HG03097 (cell line): ENCODE data around the gene APOL4.
"Not testable (repeated sequence)": the region's sequence is repeated elsewhere in the genome, so short reads cannot be mapped to it uniquely, and the experiment has no call there.

Source experiments
- ATAC-seq: cut with Tn5 transposase; IDR thresholded peaks from one replicate; pipeline ENCODE4 v1.9.1; 2021; ENCODE audit not compliant: unreplicated experiment, low FRiP score

The APOL4 gene

DNA sequence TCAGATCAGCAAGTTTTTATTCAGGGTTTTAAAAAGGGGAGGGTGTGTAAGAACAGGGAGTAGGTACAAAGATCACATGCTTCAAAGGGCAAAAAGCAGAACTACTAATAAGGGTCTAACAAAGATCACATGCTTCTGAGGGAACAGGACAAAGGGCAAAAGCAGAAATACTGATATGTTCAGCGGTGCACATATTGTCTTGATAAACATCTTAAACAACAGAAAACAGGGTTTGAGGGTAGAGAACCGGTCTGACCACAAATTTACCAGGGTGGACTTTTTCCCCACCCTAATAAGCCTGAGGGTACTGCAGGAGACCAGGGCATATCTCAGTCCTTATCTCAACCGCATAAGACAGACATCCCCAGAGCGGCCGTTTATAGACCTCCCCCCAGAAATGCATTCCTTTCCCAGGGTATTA lies 7.9 kb upstream of the APOL4 start:
- not testable (repeated sequence) for ATAC-seq

DNA sequence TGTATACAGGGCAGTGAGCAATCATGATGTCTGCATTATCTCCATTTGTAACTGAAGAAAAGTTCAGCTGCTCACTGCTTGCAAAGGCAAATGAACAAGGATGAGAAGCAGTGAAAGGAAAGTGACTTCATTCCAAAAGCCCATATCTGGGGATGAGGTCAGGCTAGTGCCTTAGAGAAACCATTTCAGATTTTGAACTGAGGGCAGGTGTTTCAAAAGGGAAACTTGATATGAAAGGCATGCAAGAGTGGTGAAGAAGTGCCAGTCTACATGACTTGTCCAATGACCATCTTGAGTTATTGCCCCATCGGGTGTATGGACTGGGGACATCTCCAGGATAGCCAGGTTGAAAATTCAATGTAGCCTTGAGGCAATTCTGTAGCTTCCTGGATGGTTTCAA lies 7.3 kb upstream of the APOL4 start:
- no peak for ATAC-seq

DNA sequence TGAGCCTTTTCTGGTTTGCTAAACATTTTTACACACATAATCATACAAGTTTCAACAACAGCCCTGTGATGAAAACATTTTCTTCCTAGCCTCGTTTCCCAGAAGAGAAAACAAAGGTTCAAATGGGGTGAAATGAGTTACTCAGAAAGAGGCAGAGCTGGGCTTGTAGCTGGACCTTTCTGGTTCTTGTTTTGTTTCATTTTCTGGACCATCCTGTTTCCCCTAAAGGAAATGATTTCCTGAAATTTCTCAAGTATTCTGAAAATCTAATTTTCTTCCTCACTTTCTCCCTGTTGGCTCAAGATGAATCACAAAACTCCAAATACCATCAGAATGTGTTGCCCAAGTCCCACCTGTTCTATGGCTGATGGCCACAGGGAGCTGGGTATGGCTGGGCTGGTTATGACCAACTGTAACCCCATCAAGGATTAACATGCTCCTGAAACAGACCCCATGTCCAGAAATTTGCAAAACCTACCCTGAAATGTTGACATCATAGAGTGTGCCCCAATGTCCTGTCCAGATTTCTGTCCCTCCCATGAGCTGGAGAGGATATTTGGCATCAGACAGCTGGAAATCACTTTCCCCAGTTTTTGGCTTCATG lies 6.7 kb upstream of the APOL4 start:
- ATAC-seq: no peak

DNA sequence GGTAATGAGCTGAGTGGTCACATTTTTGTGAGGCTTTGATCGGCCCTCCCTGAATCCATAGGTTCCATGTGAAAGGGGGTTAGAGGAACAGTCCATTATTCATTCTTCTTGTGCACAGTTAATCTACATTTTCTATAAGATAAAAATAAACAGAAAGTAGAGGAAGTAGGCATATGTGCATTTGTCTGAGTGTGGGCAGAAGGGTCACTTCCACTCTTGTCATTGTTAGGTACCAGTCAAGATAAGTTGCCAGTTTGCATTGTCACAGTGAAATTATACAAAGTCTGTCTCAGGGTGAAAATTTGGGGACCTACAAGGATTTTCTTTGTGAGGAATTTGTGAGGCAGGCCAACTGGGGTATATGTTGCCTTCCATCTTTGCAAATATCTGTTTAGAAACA lies 4.6 kb upstream of the APOL4 start:
- ATAC-seq: no peak

DNA sequence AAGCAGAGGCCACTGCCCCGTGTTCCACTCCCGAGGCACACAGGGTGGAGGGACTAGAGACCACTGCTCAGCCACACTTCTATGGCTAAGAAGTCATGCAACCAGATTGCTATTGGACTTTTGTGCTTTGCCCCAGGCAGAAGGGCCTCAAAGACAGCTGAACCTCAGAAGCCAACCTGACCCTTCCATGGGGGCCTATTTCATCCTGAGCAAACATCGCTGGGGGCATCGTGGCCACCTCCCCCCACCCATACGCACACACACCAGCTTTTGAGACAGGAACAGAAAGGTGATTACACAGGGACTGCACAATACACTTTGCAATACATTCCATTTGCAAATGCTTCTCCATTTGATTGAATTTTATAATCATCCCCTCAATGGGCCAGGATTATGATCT lies 4.0 kb upstream of the APOL4 start:
- not testable (repeated sequence) for ATAC-seq

DNA sequence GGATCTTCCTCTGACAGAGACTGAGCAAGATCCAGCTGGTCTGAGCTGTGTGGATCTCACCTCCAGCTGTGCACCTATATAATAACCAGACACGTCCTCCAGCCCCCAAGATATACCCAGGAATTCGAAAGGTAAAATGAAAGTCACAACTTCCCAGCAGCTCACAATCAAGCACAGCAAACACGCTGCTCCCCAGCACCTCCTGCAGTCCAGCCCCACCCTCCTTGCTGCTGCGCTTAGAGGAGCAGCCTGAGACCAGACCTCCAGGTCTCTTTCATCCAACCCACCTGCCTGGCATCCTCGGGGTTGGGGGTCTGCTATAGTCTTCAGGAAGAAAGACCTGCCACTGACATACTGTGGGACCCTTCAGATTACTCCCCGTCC lies 3.0 kb upstream of the APOL4 start:
- ATAC-seq: no peak

DNA sequence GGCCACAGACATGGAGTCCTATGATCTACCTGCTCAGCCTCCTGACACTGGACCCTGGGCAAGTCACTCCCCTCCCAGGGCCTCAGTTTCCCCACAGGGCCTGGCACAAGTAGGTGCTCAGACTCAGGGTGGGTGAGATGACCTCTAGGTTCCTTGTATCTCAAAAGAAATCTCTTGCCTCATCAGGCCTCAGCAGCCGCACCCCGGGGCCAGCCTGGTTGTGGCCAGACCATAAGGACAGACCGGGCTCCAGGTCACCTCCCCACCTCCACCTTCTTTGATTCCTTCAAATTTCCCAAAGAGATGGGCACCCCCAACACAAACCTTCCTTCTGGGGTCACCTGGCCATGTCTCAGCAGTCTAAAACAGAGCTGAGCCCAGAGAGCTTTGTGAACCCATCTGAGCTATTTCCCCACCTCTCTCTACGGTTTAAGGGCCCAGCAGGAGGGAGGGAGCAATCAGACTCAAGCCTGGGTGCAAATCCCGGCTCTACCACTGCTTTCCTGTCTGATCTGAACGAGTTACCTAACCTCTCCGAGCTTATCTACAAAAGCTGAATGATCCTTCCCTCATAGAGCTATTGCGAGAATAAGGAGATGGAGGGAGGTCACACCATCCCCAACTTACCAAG lies 2.5 kb upstream of the APOL4 start:
- no peak for ATAC-seq

DNA sequence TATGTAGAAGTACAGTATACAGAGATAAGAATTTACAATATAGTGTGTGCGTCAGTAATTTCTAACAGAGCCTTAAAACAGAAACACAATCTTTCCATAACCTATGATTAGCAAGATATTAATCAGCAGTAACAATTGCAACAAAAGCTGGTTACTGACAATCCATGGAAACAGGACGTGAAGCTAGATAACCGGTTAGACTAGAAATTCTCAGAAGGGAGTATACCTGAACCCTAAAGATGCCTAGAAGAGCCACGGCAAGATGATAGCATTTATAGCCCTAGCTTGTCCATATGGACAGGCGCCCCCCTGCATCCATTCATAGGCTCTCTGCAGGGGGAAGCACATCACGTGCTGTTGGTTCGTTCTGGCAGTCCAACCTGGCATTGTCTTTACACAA lies 1.8 kb upstream of the APOL4 start:
- ATAC-seq: not testable (repeated sequence)

DNA sequence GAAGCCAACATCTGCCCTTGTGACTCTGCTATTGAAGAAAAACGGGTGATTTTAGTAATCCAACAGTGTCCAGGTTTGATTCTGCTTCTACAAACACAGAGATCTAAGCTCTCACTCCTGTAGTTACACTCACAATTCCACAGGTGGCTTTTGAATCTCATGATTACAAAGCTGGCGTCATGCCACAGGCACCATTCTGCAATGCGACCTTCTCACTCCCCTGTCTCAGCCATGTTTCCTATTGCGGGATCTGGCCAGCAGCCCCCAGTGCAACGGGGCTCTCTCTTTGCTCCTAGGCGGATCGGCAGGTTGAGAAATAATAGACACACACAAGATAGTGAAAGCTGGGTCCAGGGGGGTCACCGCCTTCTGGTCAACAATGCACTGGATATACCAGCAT lies 1.3 kb upstream of the APOL4 start:
- ATAC-seq: not testable (repeated sequence)

DNA sequence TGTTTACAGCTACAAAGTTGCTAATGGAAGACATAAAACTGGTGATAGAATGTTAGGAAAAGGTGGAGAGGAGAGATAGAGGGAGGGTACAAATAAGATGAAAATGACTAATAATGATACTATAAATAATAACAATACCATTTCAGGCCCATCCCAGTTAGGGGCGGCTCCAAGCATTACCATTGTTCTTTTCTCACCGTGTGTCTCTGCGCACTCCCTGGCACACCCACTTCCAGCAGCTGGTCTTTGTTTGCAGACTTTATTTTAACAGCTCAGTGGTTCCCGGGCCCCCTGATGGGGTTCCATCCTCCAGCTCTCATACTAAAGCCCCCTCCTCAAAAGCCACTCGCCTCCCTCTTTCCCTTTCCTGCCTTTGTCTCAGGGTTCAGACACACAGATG lies 584 bp downstream of the APOL4 start:
- ATAC-seq: not testable (repeated sequence)

DNA sequence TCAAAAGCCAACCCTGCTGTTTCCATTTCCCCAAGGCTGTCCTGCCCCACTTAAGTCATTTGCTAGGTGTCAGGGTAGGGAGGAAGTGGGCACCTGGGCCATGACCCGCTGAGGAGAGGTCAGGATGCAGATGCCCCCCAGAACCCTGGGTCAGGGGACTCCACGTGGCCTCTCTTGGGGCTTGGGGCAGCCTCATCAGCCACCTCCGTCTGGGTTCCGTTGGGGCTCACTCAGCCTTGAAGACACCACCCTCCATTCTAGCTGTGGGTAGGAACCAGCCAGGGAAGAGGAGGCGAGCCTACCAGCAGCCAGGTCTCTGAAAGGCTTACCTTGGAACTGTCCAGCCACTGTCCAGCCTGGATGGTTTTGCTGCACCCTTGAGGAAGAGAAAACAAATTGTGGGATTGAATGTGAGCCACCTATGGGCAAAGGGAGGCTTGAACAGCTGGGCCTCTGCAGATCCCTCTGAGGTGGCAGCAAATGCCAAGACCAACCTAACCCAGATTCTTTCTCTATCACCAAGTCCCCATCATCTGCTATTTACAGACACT lies 2.5 kb downstream of the APOL4 start:
- no peak for ATAC-seq

DNA sequence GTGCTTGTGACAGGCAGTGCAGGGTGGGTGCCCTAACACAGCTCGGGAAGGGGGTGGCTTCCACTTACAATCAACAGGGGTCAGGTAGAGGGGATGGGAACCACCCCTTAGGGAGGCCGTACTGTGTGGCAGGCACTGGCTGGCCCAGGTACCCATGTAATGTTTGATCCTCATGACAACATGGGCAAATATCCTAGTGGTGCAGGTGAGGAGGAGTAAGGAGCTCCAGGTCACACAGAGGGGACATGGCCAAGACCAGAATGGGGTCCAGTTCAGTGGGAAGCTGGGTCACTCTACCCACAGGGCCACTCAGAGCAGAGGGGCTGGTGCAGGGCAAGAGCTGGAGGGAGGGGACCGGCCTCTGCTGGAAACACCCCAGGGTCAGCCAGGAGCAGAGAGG lies 3.1 kb downstream of the APOL4 start:
- ATAC-seq: no peak

DNA sequence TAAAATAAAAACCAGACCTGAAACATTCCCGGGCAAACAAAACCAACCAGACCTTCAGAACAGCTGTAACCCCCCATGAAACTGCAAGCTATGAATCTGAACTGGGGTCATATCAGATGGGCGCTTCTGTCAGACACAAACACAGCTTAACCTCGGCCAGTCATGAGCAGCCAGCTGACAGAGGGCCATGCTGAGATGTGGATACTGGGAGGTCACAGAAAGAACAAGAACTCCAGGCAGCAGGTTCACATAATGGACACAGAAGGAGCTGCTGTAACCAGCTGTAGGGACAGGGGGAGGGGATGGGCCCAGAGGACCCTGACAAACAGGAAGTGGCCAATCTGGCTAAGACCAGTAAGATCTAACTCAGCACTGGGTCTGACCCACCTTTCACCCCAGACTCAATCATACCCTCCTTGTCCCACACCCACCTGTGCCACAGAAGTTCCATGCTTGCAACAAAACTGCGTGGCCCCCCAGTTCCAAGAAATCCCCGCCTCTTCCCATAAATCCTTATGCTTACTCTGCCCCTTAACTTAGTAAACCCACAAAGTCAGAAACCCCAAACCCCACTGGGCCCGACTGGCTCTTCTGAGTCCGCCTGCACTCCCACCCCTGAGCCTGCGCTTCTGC lies 4.0 kb downstream of the APOL4 start:
- ATAC-seq: no peak

DNA sequence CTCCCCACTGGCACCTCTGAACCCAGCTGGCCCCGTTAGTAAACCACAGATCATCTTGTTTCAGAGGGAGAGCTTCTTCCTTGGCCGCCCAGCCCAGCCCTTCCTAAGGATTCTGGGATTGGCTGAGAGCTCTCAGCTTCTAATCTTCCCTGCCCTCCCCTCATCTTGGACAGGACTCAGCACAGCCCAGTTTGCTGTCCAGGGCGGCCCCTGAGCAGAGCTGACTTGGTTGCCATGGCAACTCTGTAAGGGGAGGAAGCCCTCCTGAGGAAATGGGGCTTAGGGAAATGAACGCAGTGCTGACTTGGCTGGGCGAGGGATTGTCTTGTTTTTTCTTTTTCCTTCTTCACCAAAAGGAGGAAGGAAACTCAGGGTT lies 4.6 kb downstream of the APOL4 start:
- no peak for ATAC-seq

DNA sequence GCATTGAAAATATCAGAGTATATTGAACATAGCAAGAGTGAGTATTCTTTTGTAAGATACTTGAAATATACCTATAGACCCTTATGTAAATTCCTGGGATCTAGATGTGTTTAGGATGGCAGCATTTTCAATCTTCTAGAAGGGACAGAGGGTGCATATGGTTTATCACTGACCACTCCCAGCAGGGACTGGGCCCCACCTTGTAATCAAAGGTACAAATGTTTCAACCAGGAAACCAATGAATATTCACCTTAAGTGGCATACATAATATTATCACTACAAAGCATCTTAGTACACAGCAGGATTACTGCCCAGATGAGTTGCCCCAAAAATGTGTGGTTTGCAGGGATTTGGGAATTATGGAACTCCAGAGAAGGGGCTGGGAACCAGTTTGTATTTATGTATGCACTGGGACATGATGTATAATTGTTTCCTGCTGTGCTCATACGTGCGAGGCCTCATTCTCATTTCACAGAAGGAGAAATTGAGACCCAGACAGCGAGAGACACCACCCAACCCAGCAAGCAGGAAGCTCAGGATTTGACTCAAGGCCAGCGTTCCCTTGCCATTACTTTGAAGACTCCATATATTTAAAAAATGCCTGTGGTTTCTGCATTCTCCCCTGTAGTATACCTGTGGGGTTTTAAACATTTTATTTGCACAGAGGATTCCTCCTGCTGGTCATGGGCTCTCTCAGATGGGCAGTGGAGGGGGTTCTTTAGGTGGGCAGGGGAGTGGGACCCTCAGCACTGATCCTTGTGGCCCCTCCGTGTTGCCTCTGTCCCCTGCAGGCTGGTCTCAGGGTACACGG lies 5.2 kb downstream of the APOL4 start:
- ATAC-seq: no peak

DNA sequence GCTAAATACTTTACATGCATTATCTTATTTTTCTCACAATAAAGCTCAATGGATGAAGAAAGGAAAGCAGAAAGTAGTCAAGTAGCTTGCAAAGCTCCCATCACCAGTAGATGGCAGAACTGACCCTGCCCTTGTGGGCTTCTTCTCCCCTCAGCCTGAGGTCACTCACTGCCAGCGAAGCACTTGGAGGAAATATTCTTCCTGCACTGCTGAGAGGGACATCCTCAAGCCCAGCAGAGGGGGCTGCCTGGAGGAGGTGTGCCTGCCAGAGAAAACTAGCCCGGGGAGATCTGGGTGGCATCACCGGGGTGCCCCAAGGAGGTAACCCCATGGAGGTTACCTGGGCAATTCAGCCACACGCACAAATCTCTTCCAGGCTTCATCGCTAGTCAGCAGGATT lies 6.6 kb downstream of the APOL4 start:
- no peak for ATAC-seq

DNA sequence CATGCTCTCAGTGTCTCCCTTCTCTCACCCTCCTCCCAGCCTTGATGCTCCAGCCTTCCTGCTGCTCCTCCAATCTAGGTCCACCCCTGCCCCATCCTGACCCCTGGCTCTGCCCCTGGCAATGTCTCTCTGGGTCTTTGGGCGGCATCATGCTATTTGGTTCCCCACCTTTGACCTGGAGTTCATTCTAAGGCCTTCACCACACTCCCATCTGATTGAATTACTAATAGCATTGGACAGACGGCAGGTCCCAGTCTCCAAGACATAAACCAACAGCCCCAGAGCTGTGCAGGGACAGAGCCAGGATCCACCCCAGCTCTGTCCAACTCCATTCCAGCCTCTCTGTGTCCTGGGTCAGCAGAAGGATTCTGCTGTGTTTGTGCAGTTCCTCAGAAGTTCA lies 7.2 kb downstream of the APOL4 start:
- ATAC-seq: no peak

DNA sequence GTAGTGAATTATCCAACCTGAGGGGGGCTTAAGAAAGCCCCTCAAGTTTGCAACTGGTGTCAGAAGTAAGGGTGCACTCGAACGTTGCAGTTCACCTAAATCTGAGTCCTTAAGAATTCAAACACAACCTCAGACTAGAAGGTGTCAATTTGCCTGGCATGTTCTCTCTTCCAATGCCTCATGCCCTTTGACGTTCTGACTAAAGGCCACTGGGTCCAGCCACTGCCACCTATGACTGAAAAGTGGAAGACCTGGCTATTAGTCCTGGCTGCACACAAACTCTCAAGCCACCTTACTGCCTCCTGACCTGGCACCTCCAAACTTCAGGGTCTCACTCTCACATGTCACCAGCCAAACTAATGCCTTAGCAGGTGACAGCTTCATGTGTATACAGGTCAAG lies 8.0 kb downstream of the APOL4 start:
- no peak for ATAC-seq

DNA sequence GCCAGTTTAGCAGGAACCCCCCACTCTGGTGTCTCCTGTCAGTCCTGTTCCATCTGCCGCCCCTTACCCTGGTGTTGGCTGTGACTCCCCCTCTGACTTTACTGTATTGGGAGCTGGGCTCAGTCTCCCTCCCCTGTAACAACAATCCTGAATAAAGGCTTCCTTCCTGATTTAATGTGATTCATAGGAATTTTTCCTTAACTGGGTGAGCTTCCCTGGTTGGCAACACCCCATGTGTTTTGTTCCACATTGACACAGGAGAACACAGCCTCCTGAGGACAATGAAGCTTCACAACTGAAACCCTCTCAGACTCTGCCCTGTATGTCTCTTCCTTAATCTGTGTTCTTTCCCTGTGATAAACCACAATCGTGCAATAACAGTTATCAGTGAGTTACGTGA lies 8.4 kb downstream of the APOL4 start:
- no peak for ATAC-seq

DNA sequence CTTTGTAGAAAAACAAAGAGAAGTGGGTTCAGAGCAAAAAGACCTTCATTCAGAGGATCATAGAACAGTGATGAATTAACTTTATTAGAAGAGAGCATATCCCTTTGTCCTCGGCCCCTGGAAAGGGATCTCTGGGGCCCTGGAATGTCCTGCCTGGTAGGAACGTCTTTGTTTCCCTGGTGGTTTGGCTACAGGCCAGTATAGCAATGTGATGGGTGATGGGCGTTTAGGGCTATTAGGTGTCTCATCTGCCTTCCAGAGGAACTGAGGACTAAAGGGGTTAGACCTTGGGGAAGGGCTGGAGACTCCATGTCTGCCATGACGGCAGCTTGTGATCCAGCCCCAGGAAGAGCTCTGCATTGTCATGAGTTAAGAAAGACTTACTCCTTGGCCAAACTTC lies 9.1 kb downstream of the APOL4 start:
- ATAC-seq: no peak

DNA sequence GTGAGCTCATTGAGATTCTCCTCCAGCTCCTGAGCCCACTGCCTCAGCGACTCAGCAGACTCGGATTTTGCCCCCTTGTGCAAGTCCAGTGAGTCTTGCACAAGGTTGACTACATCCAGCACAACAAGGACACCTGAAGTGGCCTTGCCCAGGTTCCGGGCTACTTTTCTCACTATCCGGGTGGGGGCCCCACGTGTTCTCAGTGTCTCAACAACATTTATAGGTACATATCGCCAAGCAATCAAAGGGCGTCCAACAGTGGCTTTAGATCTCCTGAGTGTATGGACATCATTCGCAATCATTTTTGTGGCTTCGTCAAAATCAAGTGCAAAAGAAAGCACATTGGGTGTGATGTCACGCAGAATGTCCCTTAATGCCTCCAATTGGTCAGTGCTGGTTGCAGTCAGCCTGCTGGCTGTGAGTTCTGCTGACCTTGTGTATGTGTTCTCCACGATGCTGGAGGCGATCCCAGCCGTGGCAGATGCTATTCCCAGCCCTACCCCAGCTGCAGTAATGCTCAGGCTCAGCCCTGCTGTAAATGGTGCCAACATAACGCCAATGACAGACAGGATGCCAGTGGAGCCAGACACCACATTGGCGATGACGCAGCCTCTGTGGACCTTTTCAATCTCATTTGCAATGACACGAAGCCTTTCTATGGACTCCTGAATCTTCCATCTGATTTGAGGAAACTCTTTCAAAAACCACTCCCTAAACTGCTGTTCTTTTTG lies 10.3 kb downstream of the APOL4 start:
- ATAC-seq: no peak
